Trophoblast cell (in vitro differentiated cells and primary cell): ENCODE results near the gene HOXA9.

Source experiments
- DNase-seq, 2 donors: peaks; one replicate each; pipeline ENCODE4 v3.0.0-alpha.2; 2016
- H2AFZ ChIP-seq: 2 replicates; pipeline ENCODE4 v1.6.1; 2013; ENCODE audit warnings: low read length, moderate library complexity, mild to moderate bottlenecking; ENCODE audit not compliant: insufficient read depth, poor library complexity
- H2AK5ac ChIP-seq: 2 replicates; pipeline ENCODE4 v1.6.1; 2013; ENCODE audit warnings: mild to moderate bottlenecking, low read length
- H2BK120ac ChIP-seq: 2 replicates; pipeline ENCODE4 v1.6.1; 2013; ENCODE audit warnings: low read length, mild to moderate bottlenecking, moderate library complexity; ENCODE audit not compliant: insufficient read depth, poor library complexity
- H2BK12ac ChIP-seq: 2 replicates; pipeline ENCODE4 v1.6.1; 2013; ENCODE audit warnings: mild to moderate bottlenecking, low read length, moderate library complexity
- H2BK5ac ChIP-seq: 2 replicates; pipeline ENCODE4 v1.6.1; 2013; ENCODE audit warnings: low read length, low read depth, moderate library complexity, mild to moderate bottlenecking; ENCODE audit not compliant: poor library complexity
- H3K14ac ChIP-seq: 2 replicates; pipeline ENCODE4 v1.6.1; 2013; ENCODE audit warnings: mild to moderate bottlenecking, low read length
- H3K18ac ChIP-seq: 2 replicates; pipeline ENCODE4 v1.6.1; 2013; ENCODE audit warnings: mild to moderate bottlenecking, low read length
- H3K23ac ChIP-seq: 2 replicates; pipeline ENCODE4 v1.6.1; 2013; ENCODE audit warnings: low read length
- H3K27ac ChIP-seq: 2 replicates; pipeline ENCODE4 v1.5.1; 2013; ENCODE audit warnings: low read depth, mild to moderate bottlenecking, inconsistent platforms, low read length, moderate library complexity
- H3K27me3 ChIP-seq: 2 replicates; pipeline ENCODE4 v1.6.1; 2013; ENCODE audit warnings: inconsistent platforms, mild to moderate bottlenecking, low read length, moderate library complexity; ENCODE audit not compliant: insufficient read depth
- H3K36me3 ChIP-seq, 2 experiments: 1 replicate in 1 of 2; 2 replicates in 1 of 2; pipeline ENCODE4 v1.6.1; 2013; ENCODE audit warnings: low read length in 2 of 2, mild to moderate bottlenecking in 2 of 2, moderate library complexity in 1 of 2; ENCODE audit not compliant: insufficient read depth in 2 of 2, control insufficient read depth in 1 of 2
- H3K4ac ChIP-seq: 2 replicates; pipeline ENCODE4 v1.6.1; 2013; ENCODE audit warnings: low read depth, mild to moderate bottlenecking, low read length, moderate library complexity
- H3K4me1 ChIP-seq, 2 experiments: 1 replicate in 1 of 2; 2 replicates in 1 of 2; pipeline ENCODE4 v1.6.1; 2013; ENCODE audit warnings: low read length in 2 of 2, mild to moderate bottlenecking in 2 of 2, moderate library complexity in 1 of 2; ENCODE audit not compliant: insufficient read depth in 2 of 2, control insufficient read depth in 1 of 2
- H3K4me2 ChIP-seq: 2 replicates; pipeline ENCODE4 v1.6.1; 2013; ENCODE audit warnings: inconsistent platforms, mild to moderate bottlenecking, low read length, moderate library complexity
- H3K4me3 ChIP-seq: 2 replicates; pipeline ENCODE4 v1.5.1; 2013; ENCODE audit warnings: mild to moderate bottlenecking, low read depth, low read length, inconsistent platforms
- H3K79me1 ChIP-seq: one replicate; pipeline ENCODE4 v1.6.1; 2013; ENCODE audit warnings: low read length
- H3K79me2 ChIP-seq: 2 replicates; pipeline ENCODE4 v1.6.1; 2013; ENCODE audit warnings: low read length, mild to moderate bottlenecking; ENCODE audit not compliant: control insufficient read depth, insufficient read depth, poor library complexity
- H3K9ac ChIP-seq: 2 replicates; pipeline ENCODE4 v1.6.1; 2013; ENCODE audit warnings: mild to moderate bottlenecking, low read length
- H3K9me3 ChIP-seq: 2 replicates; pipeline ENCODE4 v1.6.1; 2013; ENCODE audit warnings: low read depth, mild to moderate bottlenecking, control low read depth, inconsistent platforms, low read length; ENCODE audit not compliant: insufficient read depth
- H4K12ac ChIP-seq: 2 replicates; pipeline ENCODE4 v1.6.1; 2013; ENCODE audit warnings: low read depth, mild to moderate bottlenecking, low read length, moderate library complexity
- H4K8ac ChIP-seq: 2 replicates; pipeline ENCODE4 v1.6.1; 2013; ENCODE audit warnings: low read depth, mild to moderate bottlenecking, low read length, moderate library complexity
- H4K91ac ChIP-seq: one replicate; pipeline ENCODE4 v1.6.1; 2013; ENCODE audit warnings: low read depth, mild to moderate bottlenecking, low read length, moderate library complexity
- WGBS: extraction: QIAGEN DNeasy Blood & Tissue Kit; methylation state at CpG from one replicate; pipeline ENCODE4 v1.1.7; 2013; ENCODE audit warnings: missing lambda C conversion rate; ENCODE audit not compliant: insufficient read length, insufficient coverage; ENCODE audit errors: extremely low coverage; 5-methylcytosine and 5-hydroxymethylcytosine counted together

HOXA9 gene

DNA sequence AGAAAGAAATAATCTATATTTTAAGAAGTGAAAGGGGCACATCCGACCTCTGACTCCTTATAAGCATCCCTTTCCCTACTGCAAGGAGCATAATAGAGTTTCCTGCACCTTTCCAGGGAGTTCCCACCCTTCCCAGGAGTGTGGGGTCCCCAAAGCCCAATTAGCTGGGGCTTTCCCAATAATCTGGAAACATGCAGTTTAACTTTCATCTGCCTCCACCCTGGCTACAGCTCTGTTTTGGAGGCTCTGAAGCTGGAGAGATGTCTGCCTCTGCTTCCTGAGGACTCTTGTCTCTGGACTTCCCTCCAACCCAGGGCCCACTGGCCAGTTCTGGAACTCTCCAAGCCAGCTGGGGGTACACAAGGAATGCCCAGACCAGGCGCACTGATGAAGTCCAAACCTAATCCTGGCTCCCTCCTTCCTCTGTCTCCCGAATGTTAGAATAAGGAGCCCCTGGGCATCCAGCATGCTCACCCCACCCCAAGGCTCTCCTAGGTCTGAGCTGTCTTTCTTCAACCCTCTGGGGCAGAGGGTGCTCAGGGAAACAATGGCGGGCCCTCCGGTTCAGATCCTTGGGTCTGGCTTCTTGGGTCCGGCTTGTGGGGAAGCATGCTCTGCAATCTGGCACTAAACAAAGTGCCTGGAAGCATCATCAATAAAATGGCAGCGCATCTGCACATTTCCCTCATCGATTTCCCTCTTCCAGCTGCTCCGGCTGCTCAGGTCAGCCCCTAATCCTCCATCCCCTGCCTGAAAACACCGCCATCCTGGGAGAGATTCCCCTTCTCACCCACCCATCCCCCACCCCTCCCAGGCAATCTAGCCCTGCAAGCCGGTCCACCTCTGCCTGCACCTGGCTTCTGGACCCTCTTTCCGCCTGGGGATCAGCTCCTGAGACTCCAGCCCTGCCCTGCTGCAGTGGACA lies 48.1 kb downstream of the HOXA9 start:
- WGBS = no CpG with 5 or more reads among the region's 12 CpGs
- H3K36me3 ChIP-seq = no peaks in the 10 kb centered on the region

DNA sequence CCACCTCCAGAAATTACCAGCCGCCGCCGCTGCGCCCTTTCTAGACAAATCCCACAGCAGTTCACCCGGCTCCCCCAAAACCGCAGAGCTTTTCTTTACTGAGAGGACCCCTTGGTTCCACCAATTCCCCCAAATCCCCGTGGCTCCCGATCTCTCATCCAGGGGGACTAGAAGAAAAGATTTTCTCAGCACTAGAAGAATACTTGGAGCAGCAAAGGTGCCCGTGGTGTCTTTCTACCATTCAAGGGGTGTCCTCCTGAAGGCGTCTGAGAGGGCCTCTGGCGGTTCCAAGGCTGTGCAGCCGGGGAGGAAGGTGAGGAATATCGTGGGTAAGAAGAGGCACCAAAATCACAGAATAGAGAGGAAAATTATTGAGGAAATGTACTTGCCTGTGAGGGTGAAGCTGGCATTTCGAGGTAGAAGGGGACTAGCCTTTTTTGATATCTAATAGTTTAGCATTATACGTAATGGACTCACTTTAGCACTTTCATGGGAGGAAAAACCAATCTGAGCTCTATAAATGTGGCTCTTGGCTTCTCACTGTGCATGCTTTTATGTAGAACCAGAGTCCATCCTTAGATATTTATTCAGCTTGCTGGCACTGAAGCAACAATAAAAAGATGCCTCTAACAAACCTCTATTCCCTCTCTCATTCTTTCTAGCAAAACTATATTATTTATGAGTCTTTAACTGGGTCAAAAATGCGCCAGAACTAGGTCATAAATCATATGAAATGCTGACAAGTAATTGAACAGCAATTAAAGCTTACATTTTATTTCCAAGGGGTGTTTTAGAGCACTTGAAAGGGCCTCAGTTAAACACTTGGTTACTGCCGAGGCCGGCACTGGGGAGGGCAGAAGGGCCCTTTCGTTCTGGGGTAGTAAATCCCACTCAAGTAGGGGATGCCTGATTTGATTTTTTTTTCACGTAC lies 49.0 kb downstream of the HOXA9 start:
- peaks cover 79% of the 10 kb centered on the region for H3K27me3 ChIP-seq
- no peak overlapping the region for H2BK12ac ChIP-seq
- H3K4me3 ChIP-seq = no peak overlapping the region
- H4K12ac ChIP-seq = no peak overlapping the region
- H4K91ac ChIP-seq = no peak overlapping the region
- no peak for DNase-seq
- H3K23ac ChIP-seq = no peak overlapping the region
- no peak overlapping the region for H2AFZ ChIP-seq
- H2BK120ac ChIP-seq = no peak overlapping the region
- H3K9ac ChIP-seq = no peak overlapping the region
- no peaks in the 10 kb centered on the region for H3K79me1 ChIP-seq
- no peak overlapping the region for H3K4me2 ChIP-seq
- no peak overlapping the region for H3K18ac ChIP-seq
- H3K4ac ChIP-seq = no peak overlapping the region
- no peaks in the 10 kb centered on the region for H3K4me1 ChIP-seq
- WGBS = no CpG with 5 or more reads among the region's 20 CpGs
- no peak overlapping the region for H3K27ac ChIP-seq
- H3K79me2 ChIP-seq = no peaks in the 10 kb centered on the region
- H2AK5ac ChIP-seq = no peak overlapping the region
- H4K8ac ChIP-seq = no peak overlapping the region
- H2BK5ac ChIP-seq = no peak overlapping the region
- no peaks in the 10 kb centered on the region for H3K36me3 ChIP-seq
- H3K14ac ChIP-seq = no peak overlapping the region
- H3K9me3 ChIP-seq = peaks cover under 1% of the 10 kb centered on the region

More for the DNA sequence above, 48.1 kb downstream of the HOXA9 start:
- H3K4me3 ChIP-seq = no peak overlapping the region
- H3K4me1 ChIP-seq = no peaks in the 10 kb centered on the region
- no peak overlapping the region for H3K4me2 ChIP-seq
- H3K9ac ChIP-seq = no peak overlapping the region
- H2AK5ac ChIP-seq = no peak overlapping the region
- H3K27me3 ChIP-seq = peaks cover 79% of the 10 kb centered on the region
- no peak overlapping the region for H2AFZ ChIP-seq
- no peak overlapping the region for H3K27ac ChIP-seq
- H3K9me3 ChIP-seq = peaks cover 1% of the 10 kb centered on the region
- no peak overlapping the region for H3K14ac ChIP-seq
- H3K4ac ChIP-seq = no peak overlapping the region
- H3K79me2 ChIP-seq = no peaks in the 10 kb centered on the region
- no peak overlapping the region for H3K23ac ChIP-seq
- no peak overlapping the region for H2BK12ac ChIP-seq
- DNase-seq = no peak
- H2BK120ac ChIP-seq = no peak overlapping the region
- H3K79me1 ChIP-seq = no peaks in the 10 kb centered on the region
- no peak overlapping the region for H4K8ac ChIP-seq
- no peak overlapping the region for H2BK5ac ChIP-seq
- H4K12ac ChIP-seq = no peak overlapping the region
- no peak overlapping the region for H4K91ac ChIP-seq
- no peak overlapping the region for H3K18ac ChIP-seq

DNA sequence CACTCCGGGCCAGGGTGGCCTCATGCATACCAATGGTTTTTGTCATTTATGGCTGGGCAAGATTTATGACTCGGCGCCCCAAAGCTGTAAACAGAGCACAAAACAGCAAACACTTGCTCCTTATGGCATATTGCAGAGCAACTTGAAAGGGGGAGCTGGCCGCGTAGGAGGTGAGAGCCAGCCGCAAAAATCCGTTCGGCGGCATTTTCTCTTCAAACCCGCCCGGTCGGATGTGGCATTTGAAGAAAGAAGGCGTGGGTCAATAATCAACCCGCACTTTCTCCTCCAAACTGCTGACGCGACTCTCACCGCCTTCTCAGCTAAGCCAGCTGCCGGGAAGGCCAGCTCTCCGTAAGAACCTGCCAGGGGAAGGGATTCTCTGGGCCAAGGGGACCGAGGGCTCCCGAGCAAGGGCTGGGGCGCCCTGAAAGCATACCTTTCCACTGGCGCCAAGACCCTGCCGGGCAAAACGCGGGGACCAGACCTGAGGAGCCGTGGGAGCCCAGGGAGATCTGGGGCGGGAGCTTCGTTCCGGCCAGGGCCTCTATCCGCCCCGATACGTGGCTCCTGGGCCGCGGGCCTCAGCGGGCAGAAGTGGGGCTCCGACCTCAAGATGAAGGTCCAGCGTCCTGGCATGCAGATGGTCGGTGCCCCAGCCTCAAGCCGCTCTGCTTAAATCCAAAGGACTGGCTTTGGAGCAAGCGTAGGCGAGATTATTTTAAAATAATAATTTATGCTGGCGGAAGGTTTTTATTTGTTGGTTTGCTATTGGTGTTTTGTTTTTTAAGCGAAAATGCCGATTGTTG lies 49.9 kb downstream of the HOXA9 start:
- no peaks in the 10 kb centered on the region for H3K36me3 ChIP-seq
- no peak for DNase-seq
- WGBS = no CpG with 5 or more reads among the region's 45 CpGs
- H2AFZ ChIP-seq = no peak overlapping the region
- H4K12ac ChIP-seq = no peak overlapping the region
- H4K91ac ChIP-seq = no peak overlapping the region
- H3K4me3 ChIP-seq = no peak overlapping the region
- no peak overlapping the region for H2BK5ac ChIP-seq
- H3K27ac ChIP-seq = no peak overlapping the region
- H3K79me1 ChIP-seq = no peaks in the 10 kb centered on the region
- H3K9me3 ChIP-seq = peaks cover 3% of the 10 kb centered on the region
- peaks cover 80% of the 10 kb centered on the region for H3K27me3 ChIP-seq
- no peak overlapping the region for H4K8ac ChIP-seq
- no peak overlapping the region for H3K18ac ChIP-seq
- H3K14ac ChIP-seq = no peak overlapping the region
- H2BK120ac ChIP-seq = no peak overlapping the region
- H3K9ac ChIP-seq = no peak overlapping the region
- no peaks in the 10 kb centered on the region for H3K79me2 ChIP-seq
- H3K4me1 ChIP-seq = peaks cover 1 to 2% of the 10 kb centered on the region in 2 experiments
- no peak overlapping the region for H3K4me2 ChIP-seq
- no peak overlapping the region for H3K23ac ChIP-seq
- H3K4ac ChIP-seq = no peak overlapping the region
- H2BK12ac ChIP-seq = no peak overlapping the region
- no peak overlapping the region for H2AK5ac ChIP-seq

DNA sequence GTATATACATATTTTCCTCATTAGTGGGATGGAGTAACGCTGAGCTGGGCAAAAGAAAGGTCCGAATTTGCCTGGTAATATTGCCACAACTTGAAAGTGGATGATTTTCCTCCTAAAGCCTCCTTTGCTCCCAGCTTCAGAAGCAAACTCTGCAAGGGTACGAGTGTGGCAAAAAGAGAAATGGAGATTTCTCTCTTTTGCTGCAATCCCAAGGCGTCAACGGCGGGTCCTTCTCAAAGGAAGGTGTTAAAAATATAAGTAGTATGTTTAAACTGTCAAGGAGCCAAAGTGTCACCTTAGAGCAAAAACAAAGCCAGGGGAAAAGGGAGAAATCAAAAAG lies 50.5 kb downstream of the HOXA9 start:
- H3K9ac ChIP-seq = no peak overlapping the region

More for the DNA sequence above, 50.5 kb downstream of the HOXA9 start:
- Histone ChIP-seq H3K4ac (no peak overlapping the region), H2BK120ac (no peak overlapping the region), H3K79me2 (no peaks in the 10 kb centered on the region), H3K9me3 (peaks cover 6% of the 10 kb centered on the region), H3K27me3 (peaks cover 80% of the 10 kb centered on the region), H3K14ac (no peak overlapping the region), H3K4me3 (no peak overlapping the region), H4K8ac (no peak overlapping the region), H3K36me3 (no peaks in the 10 kb centered on the region), H3K79me1 (no peaks in the 10 kb centered on the region), H3K23ac (no peak overlapping the region), H4K12ac (no peak overlapping the region), H2BK5ac (no peak overlapping the region), H3K4me2 (no peak overlapping the region), H3K18ac (no peak overlapping the region), H4K91ac (no peak overlapping the region), H2BK12ac (no peak overlapping the region), H3K4me1 (peaks cover 2 to 4% of the 10 kb centered on the region in 2 experiments), H2AFZ (no peak overlapping the region), H3K27ac (no peak overlapping the region), H2AK5ac (no peak overlapping the region)
- DNase-seq = no peak
- WGBS = no CpG with 5 or more reads among the region's 6 CpGs
